ENCODE results near the gene GNAO1.

The GNAO1 gene

DNA sequence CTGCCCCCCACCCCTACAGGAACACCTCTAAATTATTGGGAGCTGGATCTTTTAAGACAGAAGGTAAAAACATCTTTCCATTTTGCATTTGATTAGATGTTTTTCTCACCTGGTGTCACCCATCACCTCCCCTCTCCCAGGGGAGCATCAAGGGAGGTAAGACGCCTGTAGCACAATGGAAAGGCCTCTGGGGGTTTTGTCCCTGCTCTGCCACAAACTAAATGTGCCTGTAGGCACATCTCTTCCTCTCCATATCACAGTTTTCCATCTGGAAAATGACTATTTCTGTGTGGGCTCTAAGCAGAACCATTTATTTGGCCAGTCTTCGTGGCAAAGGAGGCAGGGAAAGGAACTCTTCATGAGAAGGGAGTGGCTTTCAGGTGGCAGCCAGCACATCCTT is 76.6 kb downstream of the GNAO1 start:
- no peak for DNase-seq

DNA sequence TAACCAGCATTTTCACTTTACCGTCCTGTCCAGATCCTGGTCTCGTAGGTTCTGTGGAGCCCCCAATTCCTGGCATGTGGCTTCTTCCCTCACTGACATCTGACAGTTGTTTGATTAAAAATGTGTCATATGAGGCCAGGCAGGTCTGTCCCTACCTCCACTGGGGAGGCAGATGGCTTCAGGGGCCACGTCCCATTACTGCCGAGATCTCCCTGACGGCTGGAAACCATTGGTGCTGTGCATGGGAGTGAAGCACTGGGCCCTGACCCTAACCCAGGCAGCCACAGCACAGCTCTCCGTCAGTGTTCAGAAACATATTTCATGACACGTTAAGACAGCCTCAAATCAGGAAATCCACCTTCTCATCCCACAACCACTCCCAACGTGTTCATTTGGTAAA is 77.5 kb downstream of the GNAO1 start:
- DNase-seq: no peak

DNA sequence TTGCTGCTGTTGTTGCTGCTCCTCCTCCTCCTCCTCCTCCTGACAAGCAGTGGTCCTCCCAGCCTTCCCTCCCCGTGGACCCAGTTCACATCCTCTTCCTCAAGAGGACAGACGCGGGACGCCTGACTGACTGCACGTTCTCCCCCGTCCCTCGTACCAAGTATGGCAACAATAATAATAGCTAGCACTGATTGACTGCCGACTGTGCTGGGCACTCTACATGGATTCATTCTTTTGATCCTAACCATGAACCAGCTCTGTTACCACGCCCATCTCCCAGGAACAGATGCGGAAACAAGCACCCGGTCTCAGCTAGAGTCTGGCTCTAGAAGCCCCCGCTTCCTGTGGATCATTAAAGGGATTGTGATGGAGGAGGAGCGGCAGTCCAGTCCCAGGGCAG is 78.0 kb downstream of the GNAO1 start:
- DNase-seq: no peak

DNA sequence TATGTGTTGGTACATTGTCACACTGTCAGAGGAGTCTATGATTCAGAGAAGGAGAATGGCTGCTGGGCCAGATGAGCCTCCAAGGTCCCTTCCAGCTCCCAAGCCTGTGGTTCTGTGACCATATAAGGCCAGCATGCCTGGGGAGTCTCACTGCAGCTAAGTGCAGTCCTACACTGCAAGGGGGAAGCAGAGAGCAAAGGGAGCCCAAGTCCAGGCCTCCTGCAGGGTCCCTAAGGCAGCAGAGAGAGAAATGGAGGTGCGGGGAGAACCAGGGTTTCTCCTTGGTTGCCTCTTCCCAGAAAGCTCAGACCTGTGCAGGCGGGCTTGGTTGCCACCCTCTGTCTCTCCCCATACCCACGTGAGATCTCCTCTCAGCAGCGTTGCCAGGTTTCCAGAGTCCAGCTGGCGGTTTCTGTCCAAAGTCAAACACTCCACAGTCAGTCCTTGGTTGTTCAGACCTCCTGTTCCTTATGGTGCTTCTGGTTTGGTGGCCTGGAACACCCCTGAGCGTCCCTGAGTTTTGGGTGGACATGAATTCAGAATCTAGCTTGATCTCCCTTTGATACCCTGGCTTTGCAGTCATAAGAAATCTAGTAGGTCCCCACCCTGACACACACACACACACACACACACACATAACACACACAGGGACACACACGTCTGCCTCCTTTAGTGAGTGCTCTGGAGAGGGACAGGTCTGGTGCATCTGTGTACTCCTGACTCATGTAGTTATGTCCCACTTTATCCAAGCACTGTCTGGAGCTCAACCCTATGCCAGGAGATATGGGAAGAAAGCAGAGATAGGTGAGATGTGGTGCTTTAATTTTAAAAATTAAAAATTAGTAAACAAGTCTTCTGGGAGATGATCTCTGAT is 78.8 kb downstream of the GNAO1 start:
- DNase-seq: no peak

DNA sequence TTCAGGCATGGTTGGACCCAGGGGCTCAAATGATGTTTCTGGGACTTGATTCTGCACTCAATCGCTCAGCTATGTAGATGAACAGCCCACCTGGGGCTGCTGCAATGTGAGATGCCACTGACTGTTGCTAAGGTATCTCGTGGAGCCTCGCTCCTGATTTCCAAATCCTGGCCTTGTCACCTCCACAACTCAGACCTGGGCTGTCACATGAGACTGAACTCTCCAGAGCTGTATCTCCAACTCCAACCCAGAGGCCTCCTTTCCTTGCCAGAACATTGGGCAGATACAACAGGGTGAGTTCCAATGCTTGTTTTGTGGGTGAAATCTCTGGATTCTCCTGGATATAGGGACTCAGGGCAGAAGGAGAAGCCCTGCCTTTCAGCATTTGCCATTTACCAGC is 79.5 kb downstream of the GNAO1 start:
- no peak for DNase-seq

DNA sequence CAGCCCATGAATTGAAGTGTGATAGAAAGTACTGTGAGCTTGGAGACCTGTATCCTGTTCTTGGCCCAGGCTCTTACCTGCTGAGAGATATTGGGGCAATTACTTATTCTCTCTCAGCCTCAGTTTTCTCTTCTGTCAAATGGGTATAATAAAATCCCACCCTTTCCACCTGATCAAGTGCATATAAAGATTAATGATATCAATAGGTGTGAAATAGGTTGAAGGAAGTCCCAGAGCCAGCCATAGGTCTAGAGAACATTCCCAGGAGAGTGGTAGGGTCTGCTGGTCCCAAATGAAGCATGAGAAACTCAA is 81.2 kb downstream of the GNAO1 start:
- no peak for DNase-seq

DNA sequence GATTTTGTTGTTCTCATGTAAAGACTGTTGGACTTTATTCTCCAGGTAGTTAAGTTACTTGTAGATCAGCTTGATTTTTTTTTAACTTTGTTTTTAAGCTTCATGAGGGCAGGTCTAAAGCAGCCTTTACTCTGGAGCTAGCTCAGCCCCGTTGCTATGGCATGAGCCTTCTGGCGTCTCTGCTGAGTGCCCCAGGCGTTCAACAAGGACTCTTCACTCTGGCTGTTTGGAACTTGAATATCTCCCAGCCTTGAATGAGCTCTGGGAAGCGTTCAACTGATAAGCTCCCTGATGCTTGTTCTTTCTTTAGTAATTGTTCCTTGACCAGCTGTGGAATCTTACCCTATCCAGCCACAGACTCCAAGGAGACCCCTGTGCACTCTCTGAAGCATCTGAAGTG is 82.3 kb downstream of the GNAO1 start:
- DNase-seq: no peak

DNA sequence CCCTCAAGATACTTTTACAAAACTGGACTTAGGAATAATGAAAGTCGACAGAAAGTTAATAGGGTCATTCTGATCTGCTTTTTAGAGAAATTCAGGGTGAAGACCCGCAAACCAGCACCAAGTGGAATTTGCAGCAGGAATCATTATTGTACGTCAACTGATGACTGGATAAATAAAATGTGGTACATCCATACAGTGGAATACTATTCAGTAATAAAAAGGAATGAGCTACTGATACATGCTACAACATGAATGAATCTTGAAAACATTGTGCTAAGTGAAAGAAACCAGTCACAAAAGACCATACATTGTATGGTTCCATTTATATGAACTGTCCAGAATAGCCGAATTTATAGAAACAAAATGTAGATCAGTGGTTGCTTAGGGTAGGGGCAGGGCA is 83.1 kb downstream of the GNAO1 start:
- DNase-seq: no peak

DNA sequence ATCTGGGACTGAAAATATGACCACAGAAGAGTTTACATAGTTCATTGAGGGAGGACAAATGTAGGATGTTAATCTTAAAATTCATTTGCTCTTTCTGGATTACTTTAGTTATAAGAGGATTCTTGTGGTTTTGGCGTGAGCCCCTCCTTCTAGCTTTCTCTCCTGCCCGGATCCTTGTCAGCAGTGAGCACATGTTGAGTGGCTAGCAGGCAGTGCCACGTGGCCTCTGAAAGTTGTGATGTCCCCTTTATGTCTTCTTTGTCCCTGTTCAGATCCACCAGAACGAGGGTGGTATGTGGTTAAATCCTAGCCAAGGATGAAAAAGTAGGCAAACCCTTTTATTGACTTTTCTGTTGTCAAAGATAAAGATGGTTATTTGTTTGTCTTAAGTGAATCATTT is 83.8 kb downstream of the GNAO1 start:
- DNase-seq: no peak

DNA sequence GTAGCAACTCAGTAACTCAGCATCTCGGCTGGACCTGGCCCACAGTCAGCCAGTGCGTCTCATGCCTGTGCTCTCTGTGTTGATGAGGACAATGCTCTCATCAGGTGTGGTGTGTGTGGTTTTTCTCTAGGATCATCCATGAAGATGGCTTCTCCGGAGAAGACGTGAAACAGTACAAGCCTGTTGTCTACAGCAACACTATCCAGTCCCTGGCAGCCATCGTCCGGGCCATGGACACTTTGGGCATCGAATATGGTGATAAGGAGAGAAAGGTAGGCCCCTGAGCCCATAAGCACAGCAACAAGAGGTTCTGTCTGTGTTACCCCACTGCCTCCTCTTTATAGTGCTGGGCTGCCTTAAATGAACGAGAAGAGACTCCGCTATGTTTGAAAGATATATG is 84.5 kb downstream of the GNAO1 start:
- DNase-seq: no peak

DNA sequence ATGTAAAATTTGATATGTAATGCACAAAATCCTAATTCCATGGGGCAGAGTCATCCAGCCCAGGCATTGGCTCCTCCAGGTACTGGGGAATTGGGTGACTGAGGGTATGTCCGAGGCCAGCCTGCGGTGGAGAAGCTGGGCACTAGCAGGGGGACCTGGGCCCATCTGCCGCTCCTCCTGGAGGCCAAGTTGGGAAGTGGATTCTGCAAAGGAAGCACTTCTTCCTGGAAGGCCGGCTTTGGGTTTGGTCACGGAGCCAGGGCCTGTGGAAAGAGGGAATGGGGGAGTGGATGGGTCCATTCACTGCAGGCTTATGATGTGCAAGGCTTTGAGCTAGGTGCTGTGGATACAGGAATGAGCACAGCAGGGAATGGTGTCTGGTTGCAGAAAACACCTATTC is 85.8 kb downstream of the GNAO1 start:
- no peak for DNase-seq

DNA sequence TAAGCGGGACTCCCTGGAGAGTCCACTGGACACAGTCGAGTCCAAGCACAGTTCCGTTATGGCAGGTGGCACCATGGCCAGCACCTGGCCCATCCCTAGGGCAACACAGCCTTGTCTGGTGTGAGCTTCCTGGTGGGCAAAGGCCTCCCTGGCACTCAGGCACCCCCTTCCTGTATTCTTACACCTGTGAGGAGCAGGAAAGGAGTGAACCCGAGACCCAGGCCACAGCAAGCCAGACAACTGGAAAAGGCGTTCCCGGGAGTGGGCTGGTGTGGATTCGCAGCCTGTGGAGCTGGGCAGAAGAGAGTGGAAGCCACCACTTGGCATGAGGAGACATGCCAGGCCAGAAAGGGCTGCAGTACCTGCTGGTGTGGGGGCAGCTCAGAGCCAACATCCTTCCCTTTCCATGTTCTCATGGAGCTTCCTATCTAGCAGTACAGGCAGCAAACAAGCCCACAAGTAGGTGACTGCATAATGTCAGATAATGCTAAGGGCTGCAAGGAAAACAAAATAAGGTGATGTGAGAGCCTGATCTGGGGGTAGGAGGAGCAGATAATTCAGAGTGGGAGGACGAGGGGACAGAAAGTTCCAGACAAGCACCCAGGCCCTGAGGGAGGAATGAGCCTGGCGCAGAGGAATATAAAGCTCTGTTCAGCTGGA is 87.0 kb downstream of the GNAO1 start:
- no peak for DNase-seq

DNA sequence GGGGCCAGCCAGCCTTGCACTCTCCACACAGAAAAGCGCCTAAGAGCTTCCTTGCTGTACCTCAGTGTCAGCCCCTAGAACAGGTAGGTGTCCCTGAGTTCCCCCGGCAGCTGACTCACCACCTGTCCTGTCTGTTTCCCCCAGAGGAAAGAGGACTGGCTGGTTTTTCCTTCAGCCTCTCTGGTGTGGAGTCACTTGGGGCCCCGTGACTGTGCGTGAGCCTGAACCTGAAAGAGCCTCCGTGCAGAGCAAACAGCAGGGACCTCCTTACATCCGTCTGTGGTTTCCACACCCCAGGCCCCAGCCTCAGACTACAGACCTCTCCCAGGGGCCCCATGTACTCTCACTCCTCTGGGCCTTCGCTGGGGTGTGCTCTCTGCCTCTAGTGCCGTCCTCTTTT is 87.8 kb downstream of the GNAO1 start:
- peak; percentile 57 for DNase-seq

DNA sequence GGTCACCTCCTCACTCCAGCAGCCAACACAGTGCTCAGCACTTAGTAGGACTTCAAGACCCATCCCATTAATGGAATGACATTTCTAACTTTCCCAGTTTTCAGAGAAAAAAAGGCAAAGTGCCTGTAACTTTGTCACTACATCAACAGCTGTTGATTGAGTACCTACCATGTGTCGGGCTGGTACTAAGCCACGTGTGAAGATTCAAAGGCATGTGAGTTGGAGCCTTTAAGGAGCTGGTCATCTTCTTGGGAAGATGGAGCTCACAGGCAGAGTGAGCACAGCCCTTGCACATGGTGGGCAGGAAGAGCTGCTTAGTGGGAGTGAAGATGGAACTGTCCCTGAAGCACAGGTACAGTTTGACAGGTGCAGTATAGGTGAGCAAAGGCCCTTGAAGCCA is 88.6 kb downstream of the GNAO1 start:
- no peak for DNase-seq

DNA sequence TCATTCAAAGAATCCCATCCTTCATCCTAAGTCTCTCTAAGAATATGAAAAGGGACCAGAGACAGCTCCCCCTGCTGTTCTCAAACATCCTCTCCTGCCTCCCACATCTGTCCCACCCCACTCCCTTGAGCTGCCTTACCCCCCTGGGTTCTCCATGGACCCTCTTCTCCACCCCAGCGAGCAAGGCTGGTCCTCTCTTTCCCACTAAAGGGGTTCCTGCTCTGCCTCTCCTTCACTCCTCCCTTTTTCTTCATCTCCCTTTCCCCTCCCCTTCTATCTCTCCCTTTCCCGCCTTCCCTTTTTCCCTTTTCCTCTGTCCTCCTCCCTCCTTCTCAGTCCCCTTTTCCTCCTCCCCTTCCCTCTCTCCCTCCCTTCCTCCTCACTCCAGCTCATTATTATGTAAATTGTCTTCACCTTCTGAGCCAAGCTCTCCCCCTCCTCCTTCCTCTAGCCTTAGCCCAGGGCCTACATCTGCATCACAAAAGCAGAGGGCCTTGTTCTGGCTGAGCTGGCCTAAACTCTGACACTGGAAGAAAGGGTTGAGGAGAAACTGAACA is 90.0 kb downstream of the GNAO1 start:
- DNase-seq: peak; percentile 19

DNA sequence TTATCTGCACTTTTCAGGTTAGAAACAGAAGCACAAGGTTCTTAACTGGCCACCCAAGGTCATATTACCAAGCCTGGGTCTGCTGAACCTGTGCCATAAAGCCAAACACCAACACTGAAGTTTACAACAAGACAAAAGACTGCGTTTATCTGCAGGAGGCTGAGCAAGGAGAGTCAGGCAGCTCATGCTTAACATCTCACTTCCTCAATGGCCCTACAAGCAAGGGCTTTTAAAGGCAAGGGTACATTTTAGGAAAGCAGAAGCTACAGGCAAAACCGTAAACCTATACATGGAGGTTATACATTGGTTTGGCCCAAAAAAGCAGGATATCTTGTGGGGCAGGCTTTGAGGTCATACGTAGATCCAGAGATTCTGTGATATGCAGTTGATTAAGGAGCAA is 91.2 kb downstream of the GNAO1 start:
- no peak for DNase-seq

DNA sequence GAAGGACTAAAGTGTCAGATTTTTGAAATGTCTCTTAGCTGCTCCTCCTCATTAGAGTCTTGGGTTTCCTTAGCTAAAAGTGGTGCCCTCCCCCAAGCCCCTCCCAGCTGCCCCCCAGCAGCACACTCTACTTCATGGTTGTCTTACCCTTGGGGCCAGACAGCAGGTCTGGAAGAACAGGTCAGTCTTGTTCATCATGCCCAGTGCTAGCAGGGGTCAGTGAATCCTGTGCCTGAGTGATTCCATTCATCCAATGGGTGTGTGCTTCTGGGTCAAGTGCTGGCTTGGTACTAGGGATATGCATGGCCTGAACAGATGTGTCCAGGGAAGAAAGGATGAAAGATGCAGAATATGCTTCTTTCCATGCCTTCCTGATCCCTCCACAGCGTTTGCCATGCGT is 93.2 kb downstream of the GNAO1 start:
- DNase-seq: no peak

DNA sequence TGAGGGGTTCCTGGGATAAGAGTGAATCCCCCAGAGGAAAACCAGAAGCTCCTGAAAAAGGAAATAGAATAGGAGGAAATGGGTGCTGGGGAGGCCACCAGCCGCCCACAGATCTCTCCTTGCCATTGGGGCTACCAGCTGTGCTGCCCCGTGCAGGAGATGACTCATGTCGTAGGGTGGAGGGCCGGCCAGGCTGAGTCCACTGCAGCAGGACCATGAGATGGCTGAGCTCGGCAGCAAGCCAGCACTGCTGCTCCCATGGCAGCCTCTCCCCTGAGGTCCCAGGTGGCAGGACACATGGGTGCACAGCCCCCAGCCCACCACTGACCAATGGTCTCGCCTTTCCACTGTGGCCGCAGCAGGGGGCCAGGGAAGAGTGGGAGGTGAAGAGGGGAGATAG is 95.5 kb downstream of the GNAO1 start:
- no peak for DNase-seq

DNA sequence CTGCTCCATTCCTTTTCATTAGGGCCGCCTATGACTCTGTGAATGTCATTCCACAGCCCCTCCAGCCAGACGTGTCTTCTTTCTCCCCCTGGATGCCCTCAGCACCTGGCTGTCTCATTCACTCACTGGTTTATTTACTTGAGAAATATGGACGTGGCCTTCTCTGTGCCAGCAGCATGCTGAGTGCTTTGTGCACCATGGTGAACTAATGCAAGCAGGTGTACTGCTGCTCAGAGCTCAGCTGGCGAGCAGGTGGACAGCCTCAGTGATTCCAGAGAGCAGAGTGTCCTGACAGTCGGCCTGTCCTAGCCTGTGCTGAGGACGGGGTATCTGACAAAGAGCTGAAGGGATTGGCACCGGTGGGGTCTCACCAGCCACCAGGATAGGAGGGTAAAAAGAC is 96.7 kb downstream of the GNAO1 start:
- no peak for DNase-seq

DNA sequence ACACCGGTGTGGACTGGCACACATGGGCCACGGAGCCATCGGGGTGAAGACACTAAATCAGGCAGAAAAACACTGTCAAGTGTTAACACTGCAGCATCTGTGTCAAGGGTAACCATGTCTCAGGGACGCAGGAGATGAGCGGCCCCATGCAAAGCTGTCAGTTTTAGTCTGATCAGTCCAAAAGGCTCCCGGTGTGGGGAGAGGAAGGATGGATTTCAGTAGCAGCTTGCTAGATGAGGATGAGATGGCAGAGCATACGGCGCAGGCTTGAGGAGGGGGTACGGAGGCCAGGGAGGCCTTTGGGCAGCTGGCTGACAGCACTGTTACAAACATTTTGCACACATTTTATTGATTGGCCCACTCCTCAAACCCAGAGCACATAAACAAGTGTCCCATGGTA is 98.1 kb downstream of the GNAO1 start:
- DNase-seq: no peak

DNA sequence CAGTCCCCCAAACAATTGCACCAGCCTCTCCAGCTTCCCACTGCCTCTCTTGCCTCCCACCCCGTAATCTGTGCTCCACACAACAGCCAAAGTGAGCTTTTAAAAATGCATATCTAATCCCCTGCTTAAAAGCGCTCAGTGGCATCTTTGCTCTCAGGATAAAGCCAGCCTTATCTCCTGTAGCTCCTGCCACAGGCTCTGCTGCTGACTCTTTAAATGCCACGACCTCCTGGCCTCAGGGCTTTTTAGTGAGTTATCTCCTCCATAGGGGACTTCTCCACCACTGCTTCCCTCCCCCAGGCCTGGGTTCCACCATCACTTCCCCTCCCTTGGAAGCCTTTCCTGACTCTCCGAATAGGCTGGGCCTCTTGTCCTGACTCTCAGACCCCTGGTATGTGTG is 98.6 kb downstream of the GNAO1 start:
- no peak for DNase-seq

DNA sequence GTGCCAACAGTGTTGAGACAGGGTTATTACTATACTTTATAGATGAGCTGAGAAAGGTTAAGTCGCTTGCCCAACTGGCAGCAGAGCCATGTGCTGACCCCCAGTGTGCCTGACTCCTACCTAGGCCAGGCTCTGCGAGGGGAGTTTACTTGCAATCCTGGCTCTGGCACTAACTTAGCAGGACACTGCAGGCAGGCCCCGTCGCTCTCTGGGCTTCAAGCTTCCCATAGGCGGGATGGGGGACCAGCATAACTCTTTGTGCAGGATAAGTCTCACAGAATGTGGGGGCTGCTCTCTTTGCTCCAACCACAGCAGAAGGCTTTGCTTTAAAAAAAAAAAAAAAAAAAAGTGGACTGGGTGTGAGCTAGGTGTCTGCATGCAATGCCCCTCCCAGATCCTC is 102.7 kb downstream of the GNAO1 start:
- DNase-seq: no peak

DNA sequence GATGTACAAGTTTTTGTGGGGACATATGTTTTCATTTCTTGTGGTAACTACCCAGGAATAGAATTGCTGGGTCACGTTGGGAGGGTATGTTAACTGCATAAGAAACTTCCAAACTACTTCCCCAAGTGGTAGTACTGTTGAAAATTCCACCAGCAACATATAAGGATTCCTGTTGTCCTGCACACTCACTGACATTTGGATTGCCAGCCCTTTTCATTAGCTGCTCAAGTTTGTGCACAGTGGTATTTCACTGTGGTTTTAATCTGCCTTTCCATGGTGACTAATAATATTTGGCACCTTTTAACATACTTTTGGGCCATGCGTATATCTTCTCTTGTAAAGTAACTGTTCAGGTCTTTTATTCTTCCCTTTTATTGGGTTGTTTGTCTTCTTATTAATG is 103.3 kb downstream of the GNAO1 start:
- DNase-seq: no peak

DNA sequence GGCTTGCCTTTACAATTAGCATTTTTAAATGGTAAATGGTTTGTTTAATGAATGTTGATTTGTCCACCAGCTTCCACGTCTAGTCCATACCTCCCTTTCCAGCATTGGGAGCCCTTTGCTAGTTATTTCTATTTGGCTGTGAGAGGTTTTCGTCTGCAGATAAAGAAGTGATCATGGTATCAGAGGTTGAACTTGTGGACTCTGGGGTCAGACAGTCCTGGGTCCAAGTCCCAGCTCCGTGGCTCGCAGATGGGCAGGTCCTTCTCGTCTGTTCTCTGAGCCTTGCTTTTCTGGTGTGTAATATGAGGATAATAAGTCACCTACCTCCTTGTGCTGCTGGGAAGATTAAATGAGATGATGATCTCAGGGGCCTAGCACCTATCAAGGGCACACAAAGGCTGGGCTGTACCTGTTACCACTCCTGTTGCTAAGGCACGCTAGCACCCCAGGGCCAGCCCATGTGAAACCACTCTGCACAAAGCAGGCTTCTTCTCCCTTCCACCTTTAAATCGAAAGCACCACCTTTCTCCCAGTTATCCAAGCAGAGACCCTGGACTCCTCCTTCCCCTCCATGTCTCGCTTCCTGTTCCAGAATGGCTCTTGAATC is 103.9 kb downstream of the GNAO1 start:
- no peak for DNase-seq

All from CD4-positive, alpha-beta T cell treated with Interleukin-17A for 1 hour (primary cell).